GM12864 (cell line): ENCODE measurements around the gene CEP57L1.
"Not testable (repeated sequence)": the region's sequence is repeated elsewhere in the genome, so short reads cannot be mapped to it uniquely, and the experiment has no call there.

Experiments
- DNase-seq: peaks from one replicate; pipeline ENCODE4 v3.0.0-alpha.2; 2011; ENCODE audit warnings: low read depth
- H3K4me3 ChIP-seq: 2 replicates; pipeline ENCODE4 v1.5.1; 2011; ENCODE audit warnings: mild to moderate bottlenecking, low read depth, low read length, control low read depth
- TF ChIP-seq, protein P1 (sequence below): IDR thresholded peaks from 2 replicates; pipeline ENCODE4 v1.5.1; 2011; ENCODE audit warnings: low read depth, mild to moderate bottlenecking, moderate library complexity, low read length, control low read depth, inconsistent platforms; ENCODE audit errors: missing control alignments

CEP57L1 gene

GRCh38 chr6:109103942-109104341, 8.6 kb downstream of the CEP57L1 start:
- TF ChIP-seq, protein P1, sequence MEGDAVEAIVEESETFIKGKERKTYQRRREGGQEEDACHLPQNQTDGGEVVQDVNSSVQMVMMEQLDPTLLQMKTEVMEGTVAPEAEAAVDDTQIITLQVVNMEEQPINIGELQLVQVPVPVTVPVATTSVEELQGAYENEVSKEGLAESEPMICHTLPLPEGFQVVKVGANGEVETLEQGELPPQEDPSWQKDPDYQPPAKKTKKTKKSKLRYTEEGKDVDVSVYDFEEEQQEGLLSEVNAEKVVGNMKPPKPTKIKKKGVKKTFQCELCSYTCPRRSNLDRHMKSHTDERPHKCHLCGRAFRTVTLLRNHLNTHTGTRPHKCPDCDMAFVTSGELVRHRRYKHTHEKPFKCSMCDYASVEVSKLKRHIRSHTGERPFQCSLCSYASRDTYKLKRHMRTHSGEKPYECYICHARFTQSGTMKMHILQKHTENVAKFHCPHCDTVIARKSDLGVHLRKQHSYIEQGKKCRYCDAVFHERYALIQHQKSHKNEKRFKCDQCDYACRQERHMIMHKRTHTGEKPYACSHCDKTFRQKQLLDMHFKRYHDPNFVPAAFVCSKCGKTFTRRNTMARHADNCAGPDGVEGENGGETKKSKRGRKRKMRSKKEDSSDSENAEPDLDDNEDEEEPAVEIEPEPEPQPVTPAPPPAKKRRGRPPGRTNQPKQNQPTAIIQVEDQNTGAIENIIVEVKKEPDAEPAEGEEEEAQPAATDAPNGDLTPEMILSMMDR, result no peak
- no peak for DNase-seq
- H3K4me3 ChIP-seq, result no peak overlapping the region

- TF ChIP-seq, protein P1, result no peak
- no peak overlapping the region for H3K4me3 ChIP-seq
- no peak for DNase-seq
Measured at GRCh38 chr6:109104512-109104911, 9.2 kb downstream of the CEP57L1 start.

DNA sequence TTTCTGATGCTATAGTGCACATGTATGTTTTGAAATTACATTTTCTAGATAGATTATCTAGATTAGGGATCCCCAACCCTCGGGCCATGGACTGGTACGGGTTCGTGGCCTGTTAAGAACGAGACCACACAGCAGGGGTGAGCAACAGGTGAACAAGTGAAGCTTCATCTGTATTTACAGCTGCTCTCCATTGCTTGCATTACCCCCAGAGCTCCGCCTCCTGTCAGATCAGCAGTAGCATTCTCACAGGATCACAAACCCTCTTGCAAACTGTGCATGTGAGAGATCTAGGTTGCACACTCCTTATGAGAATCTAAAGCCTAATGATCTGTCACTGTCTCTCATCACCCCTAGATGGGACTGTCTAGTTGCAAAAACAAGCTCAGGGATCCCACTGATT, 10.4 kb downstream of the CEP57L1 start:
- TF ChIP-seq, protein P1, result no peak
- H3K4me3 ChIP-seq, result no peak overlapping the region
- DNase-seq, result no peak

DNA sequence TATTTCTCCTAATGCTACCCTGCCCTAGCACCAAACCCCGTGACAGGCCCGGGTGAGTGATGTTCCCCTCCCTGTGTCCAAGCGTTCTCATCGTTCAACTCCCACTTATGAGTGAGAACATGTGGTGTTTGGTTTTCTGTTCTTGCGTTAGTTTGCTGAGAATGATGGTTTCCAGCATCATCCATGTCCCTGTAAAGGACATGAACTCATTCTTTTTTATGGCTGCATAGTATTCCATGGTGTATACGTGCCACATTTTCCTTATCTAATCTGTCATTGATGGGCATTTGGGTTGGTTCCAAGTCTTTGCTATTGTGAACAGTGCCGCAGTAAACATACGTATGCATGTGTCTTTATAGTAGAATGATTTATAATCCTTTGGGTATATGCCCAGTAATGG, 14.4 kb downstream of the CEP57L1 start:
- H3K4me3 ChIP-seq, DNase-seq: not testable (repeated sequence)

DNA sequence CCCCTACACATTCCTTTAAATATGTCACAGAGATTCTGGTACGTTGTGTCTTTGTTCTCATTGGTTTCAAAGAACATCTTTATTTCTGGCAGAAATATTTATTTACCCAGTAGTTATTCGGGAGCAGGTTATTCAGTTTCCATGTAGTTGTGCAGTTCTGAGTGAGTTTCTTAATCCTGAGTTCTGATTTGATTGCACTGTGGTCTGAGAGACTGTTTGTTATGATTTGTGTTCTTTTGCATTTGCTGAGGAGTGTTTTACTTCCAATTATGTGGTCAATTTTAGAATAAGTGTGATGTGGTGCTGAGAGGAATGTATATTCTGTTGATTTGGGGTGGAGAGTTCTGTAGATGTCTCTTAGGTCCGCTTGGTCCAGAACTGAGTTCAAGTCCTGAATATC, 17.4 kb downstream of the CEP57L1 start:
- not testable (repeated sequence) for DNase-seq, H3K4me3 ChIP-seq

- H3K4me3 ChIP-seq, result no peak overlapping the region
- no peak for DNase-seq
- TF ChIP-seq, protein P1, result no peak
Measured at GRCh38 chr6:109117346-109118035, 22.2 kb downstream of the CEP57L1 start.

DNA sequence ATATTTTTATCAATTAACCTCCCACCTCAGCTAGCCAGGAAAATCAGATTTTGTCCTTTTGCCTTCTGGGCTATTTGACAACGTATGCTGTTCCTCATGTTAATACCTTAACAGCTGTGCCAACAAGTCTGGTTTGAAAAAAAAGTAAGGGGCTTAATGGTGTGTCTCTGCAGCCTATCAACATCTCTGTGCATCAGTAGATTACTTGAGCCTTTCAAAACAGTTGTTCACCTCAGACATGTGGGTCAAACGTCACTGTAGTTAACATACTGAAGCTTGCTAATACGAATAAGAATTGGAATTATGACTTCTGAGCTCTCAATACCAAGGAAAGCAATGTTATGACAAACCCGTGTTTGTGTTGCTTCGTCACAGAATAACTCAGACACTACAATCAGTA, 23.0 kb downstream of the CEP57L1 start:
- no peak overlapping the region for H3K4me3 ChIP-seq
- TF ChIP-seq, protein P1, result no peak
- DNase-seq, result no peak

DNA sequence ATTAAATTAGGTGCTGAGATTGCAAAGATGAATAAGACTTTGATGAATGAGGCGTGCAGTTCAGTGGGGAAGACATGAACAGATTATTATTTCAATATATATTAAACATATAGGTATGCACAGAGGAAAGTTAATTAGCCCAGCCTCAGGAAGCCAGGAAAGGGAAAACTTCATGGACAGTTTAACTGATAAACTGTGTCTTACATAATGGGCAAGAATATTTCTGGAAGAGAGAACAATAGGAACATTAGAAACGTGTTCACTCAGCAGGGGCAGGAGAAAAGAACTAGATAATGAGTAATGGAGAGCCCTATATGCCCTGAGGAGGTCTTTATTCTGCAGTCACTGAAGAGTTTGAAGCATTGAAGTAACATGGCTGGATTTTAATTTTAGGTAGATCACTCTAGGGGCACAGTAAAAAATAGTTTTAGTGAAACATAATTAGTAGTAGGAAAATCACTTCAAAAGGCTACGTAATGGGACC, 23.6 kb downstream of the CEP57L1 start:
- TF ChIP-seq, protein P1, result no peak
- no peak for DNase-seq
- H3K4me3 ChIP-seq, result no peak overlapping the region
